ENCODE measurements around the gene ST6GALNAC3.

DNA sequence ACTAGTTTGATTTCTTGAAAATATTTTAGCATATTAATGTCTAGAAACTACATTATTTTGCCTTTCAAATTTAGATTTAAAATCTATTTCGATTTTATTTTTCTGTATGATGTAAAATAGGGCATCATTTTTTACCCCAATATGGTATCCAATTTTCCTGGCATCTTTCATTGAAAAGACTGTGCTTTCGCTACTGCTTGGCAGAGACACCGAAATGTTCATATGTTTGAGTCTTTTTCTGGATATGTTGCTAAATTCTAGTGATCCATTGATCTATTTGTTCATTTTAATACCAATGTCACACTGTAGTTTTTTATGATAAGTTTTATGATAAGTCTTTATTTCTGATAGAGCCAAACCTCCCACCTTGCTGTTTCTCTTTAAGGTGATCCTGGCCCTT, 24.3 kb downstream of the ST6GALNAC3 start:
- TF ChIP-seq, protein P1, sequence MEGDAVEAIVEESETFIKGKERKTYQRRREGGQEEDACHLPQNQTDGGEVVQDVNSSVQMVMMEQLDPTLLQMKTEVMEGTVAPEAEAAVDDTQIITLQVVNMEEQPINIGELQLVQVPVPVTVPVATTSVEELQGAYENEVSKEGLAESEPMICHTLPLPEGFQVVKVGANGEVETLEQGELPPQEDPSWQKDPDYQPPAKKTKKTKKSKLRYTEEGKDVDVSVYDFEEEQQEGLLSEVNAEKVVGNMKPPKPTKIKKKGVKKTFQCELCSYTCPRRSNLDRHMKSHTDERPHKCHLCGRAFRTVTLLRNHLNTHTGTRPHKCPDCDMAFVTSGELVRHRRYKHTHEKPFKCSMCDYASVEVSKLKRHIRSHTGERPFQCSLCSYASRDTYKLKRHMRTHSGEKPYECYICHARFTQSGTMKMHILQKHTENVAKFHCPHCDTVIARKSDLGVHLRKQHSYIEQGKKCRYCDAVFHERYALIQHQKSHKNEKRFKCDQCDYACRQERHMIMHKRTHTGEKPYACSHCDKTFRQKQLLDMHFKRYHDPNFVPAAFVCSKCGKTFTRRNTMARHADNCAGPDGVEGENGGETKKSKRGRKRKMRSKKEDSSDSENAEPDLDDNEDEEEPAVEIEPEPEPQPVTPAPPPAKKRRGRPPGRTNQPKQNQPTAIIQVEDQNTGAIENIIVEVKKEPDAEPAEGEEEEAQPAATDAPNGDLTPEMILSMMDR (IDR thresholded peaks at IDR 0.05): no peak
- no peak for TF ChIP-seq POLR2A (IDR thresholded peaks at IDR 0.05)
